Heart left ventricle (tissue), 13 donors: Measurements from ENCODE around the gene ZMYND10.

Experiments used
- POLR2A ChIP-seq, 2 donors: fragments of 450-650 bp; IDR thresholded peaks; one replicate each; pipeline ENCODE4 v1.6.1; 2017; ENCODE audit warnings: antibody characterized with exemption in 2 of 2, mild to moderate bottlenecking in 2 of 2, moderate library complexity in 2 of 2
- TF ChIP-seq, protein P1 (sequence below), 12 donors: fragments of 200-600 bp; sonication (generic) in 4 of 12; IDR thresholded peaks; one replicate each; pipeline versions ENCODE4 v1.5.0 to v1.8.0; 2018 to 2022; ENCODE audit warnings: antibody characterized with exemption in 12 of 12, mild to moderate bottlenecking in 5 of 12
- donor health status: ischemic (EF 13 %, LVEDD 7.1; RV severe dilation, severe dysfunction).
- donor health status: DM: no; HTN: yes; CAD: no.
- donor health status: DM: no; HTN: no; CAD: no.
- donor health status: ischemic (EF 25% LVEDD 6.9; RV normal size, moderate dysfunction).
- donor health status: ischemic (EF 25% LVEDD 5.7; RV mildly dilated, moderate dysfunction).
- donor health status: ischemic (EF 35%, LVEDD 5.7; RV mildly dilated, moderate dysfunction).
- donor health status: nonischemic (EF 11% LVEDD 7.7; RV severe dilation, severe dysfunction).
- donor health status: DM: yes; HTN: yes; CAD: no.
- donor health status: PGD.
- donor health status: ischemic (EF 29% LVEDD 5.4; RV normal size, mild dysfunction).
- donor health status: nonischemic (EF 23%, LVEDD 6.1; RV moderate dilation, normal function).

DNA sequence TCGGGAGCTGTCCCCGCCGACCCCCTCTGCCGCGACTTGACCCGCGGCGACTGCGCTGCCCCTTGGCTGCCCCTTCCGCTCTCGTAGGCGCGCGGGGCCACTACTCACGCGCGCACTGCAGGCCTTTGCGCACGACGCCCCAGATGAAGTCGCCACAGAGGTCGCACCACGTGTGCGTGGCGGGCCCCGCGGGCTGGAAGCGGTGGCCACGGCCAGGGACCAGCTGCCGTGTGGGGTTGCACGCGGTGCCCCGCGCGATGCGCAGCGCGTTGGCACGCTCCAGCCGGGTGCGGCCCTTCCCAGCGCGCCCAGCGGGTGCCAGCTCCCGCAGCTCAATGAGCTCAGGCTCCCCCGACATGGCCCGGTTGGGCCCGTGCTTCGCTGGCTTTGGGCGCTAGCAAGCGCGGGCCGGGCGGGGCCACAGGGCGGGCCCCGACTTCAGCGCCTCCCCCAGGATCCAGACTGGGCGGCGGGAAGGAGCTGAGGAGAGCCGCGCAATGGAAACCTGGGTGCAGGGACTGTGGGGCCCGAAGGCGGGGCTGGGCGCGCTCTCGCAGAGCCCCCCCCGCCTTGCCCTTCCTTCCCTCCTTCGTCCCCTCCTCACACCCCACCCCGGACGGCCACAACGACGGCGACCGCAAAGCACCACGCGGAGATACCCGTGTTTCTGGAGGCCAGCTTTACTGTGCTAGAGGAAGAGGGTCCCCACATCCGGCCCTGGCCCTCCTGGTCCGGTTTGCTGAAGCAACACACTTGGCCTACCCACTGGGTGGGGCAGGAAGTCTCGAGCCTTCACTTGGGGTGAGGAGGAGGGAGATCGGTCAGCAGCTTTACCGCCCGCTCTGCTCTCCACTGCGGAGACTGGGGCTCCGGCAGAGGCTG lies 4.8 kb downstream of the ZMYND10 start, which contains the start of gene RASSF1:
- TF ChIP-seq, protein P1, sequence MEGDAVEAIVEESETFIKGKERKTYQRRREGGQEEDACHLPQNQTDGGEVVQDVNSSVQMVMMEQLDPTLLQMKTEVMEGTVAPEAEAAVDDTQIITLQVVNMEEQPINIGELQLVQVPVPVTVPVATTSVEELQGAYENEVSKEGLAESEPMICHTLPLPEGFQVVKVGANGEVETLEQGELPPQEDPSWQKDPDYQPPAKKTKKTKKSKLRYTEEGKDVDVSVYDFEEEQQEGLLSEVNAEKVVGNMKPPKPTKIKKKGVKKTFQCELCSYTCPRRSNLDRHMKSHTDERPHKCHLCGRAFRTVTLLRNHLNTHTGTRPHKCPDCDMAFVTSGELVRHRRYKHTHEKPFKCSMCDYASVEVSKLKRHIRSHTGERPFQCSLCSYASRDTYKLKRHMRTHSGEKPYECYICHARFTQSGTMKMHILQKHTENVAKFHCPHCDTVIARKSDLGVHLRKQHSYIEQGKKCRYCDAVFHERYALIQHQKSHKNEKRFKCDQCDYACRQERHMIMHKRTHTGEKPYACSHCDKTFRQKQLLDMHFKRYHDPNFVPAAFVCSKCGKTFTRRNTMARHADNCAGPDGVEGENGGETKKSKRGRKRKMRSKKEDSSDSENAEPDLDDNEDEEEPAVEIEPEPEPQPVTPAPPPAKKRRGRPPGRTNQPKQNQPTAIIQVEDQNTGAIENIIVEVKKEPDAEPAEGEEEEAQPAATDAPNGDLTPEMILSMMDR (IDR thresholded peaks at IDR 0.05) = no peak
- TF ChIP-seq POLR2A (IDR thresholded peaks at IDR 0.05) = peak; percentile 30 to 82
